ENCODE results near the gene ZBTB5.
A peak's percentile ranks its signal among the peaks of the same experiment; 100 is the strongest.
"Not testable (repeated sequence)": the region's sequence is repeated elsewhere in the genome, so short reads cannot be mapped to it uniquely, and the experiment has no call there.

ZBTB5 gene

DNA sequence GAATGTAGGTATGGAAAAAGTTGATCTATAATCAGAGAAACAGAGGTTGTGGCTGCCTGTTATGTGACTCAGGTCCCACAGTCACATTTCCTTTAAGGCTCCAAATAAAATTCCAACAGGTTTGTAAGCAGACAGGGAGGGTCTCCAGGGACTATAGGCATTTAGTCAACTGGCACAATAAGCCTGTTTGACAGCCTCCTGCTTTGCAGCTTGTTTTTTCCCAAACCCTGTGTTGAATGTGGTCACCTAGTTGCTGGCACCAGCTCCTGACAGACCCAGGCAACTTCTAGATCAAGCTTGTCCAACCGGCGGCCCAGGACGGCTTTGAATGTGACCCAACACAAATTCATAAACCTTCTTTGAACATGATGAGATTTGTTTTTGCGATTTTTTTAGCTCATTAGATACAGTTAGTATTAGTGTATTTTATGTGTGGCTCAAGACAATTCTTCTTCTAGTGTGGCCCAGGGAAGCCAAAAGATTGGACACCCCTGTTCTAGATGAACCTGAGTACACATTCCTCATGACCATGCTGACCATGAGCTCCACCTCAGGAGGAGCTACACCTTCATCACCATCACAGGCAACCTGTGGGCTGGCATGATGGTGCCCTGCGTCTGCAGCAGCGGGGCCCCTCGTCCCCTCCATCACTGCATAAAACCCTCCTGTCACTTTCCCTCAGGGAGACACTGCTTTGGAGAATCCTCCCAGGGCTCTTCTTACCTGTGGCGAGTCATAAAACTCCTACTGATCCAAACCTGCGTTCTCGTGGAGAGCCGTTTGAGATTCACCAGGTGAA, 58.4 kb downstream of the ZBTB5 start:
- no peak for DNase-seq (ENCODE audit: low read depth)

- DNase-seq (ENCODE audit: low read depth): no peak
Measured at GRCh38 chr9:37405764-37406380, 59.4 kb downstream of the ZBTB5 start.

GRCh38 chr9:37405350-37405749, 59.9 kb downstream of the ZBTB5 start:
- DNase-seq (ENCODE audit: low read depth): peak; percentile 5

- DNase-seq (ENCODE audit: low read depth): no peak
Measured at GRCh38 chr9:37404590-37404989, 60.7 kb downstream of the ZBTB5 start.

GRCh38 chr9:37399336-37399735, 65.9 kb downstream of the ZBTB5 start:
- no peak for DNase-seq (ENCODE audit: low read depth)

DNA sequence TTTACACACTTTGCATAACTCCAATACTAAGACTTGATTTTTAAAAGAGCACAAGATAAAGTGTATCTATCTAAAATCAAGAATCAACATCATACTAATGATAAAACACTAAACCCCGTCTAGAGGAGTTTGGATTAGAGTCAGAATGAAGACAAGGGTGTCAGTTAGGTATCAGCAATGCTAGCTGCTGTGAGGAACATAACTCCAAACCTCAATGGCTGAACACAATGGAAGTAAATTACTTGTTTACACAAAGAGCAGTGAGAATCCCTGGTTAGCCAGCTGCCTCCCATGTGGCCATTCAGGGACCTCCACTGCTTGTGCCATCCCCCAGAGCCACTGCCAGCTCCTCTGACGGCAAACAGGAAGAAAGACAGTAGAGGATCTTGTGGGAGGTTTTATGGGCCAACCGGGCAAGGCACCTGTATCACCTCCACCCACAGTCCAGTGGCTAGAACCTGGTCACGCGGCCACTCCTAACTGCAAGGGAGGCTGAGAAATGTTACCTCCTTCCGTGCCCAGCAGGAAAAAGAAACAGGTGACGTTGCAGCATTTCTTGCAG, 66.7 kb downstream of the ZBTB5 start:
- DNase-seq (ENCODE audit: low read depth): no peak

DNA sequence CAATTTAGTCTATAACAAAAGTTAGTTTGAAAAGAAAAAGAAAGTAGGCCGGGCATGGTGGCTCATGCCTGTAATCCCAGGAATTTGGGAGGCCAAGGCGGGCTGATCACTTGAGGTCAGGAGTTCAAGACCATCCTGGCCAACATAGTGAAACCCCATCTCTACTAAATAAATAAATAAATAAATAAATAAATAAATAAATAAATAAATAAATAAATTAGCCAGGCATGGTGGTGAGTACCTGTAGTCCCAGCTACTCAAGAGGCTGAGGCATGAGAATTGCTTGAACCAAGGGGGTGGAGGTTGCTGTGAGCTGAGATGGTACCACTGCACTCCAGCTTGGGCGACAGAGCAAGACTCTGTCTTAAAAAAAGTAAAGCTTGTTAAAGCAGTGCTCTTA, 67.3 kb downstream of the ZBTB5 start:
- DNase-seq (ENCODE audit: low read depth): not testable (repeated sequence)

DNA sequence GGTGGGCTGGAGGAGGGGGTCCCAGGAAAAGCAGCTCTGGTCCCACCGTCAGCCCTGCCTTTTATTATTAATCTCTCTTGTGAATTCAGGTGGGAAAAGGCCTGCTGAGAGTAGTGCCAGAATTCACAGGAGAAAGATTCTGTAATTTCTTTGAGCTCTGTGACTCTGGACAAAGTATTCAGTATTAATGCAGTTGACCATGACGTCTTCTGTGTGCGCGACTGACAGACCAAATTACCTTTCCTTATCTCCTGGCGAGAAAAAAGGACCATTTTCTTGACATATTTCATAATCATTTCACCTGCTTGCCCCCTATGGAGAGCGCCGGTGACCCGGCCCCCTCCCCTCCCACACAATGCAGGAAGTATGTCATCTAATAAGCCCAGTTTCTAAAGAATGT, 69.6 kb downstream of the ZBTB5 start:
- DNase-seq (ENCODE audit: low read depth): no peak

GRCh38 chr9:37395229-37395628, 70.0 kb downstream of the ZBTB5 start:
- DNase-seq (ENCODE audit: low read depth): no peak

DNA sequence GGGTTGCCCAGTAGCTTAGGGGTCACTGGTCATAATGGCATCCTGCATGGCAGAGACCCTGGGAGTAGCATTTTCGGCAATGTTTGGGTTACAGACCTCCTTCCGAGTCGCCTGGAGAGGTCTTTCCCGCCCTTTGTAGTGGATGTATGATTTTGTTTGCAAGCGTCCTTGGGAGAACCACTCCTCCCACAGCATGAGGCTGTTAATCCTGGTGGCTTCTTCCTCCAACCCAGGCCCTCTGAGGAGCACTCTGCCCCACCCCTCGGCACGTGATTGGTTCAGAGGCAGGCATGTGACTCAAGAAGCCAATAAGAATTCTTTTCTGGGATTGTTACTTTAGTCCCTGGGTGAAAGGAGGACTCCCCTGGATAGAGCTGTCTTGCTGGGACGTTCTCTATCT, 73.0 kb downstream of the ZBTB5 start:
- no peak for DNase-seq (ENCODE audit: low read depth)

GRCh38 chr9:37390759-37391158, 74.5 kb downstream of the ZBTB5 start:
- DNase-seq (ENCODE audit: low read depth): peak; percentile 9
